Smooth muscle cell of the coronary artery (primary cell): Measurements from ENCODE around the gene RHOF. TPM values are rescaled to one million over a fixed set of nuclear protein-coding genes. Genes with fewer than 3 reads are reported as not detected.

Experiments used
- total RNA-seq: library from RNA; depleted of rRNA; stranded (reverse); fragments of >200 nt; gene quantifications from 2 replicates; pipeline ENCODE4 v1.2.3, GENCODE V29; 2014; ENCODE audit warnings: low replicate concordance

RHOF gene
- 0.82 and 2.4 TPM in 2 replicates for total RNA-seq

GRCh38 chr12:121793440-121793837 lies at the start of gene RHOF:
TSS of gene RHOF (minus strand) at chr12:121793688. CDS start at chr12:121793633, 55 bp downstream.

GRCh38 chr12:121803861-121804416 lies 10.5 kb upstream of the RHOF start, which contains the start of gene SETD1B:
TSS of gene SETD1B (plus strand) at chr12:121804009. CDS start at chr12:121804738, 729 bp downstream.

Other genes starting within 250 kb of the RHOF start
- gene KDM2B, start 212.7 kb downstream of the RHOF start, total RNA-seq = 20.4 and 22.3 TPM in 2 replicates
- 4.1 and 5.2 TPM in 2 replicates for gene ORAI1, start 167.2 kb downstream of the RHOF start, total RNA-seq
- 1.1 and 2.0 TPM in 2 replicates for gene MORN3, start 124.0 kb downstream of the RHOF start, total RNA-seq
- gene TMEM120B, start 80.9 kb downstream of the RHOF start, total RNA-seq = 8.2 and 9.2 TPM in 2 replicates
- gene SETD1B, start 10.3 kb upstream of the RHOF start, total RNA-seq = 1.5 and 1.6 TPM in 2 replicates
- gene HPD, start 65.2 kb upstream of the RHOF start, total RNA-seq = 0.15 and 1.1 TPM in 2 replicates
- 122 and 150 TPM in 2 replicates for gene PSMD9, start 95.1 kb upstream of the RHOF start, total RNA-seq
- gene CFAP251, start 124.9 kb upstream of the RHOF start, total RNA-seq = 1.5 and 2.3 TPM in 2 replicates
- gene BCL7A, start 228.2 kb upstream of the RHOF start, total RNA-seq = 4.8 and 5.0 TPM in 2 replicates